Activated T-helper 2 cell treated with anti-CD3 and anti-CD28 coated beads, Interferon-gamma antibody, Interleukin-2, Interleukin-4, amounts not matched to agents 10 μg/mL and 5 μg/mL and 100 μg/mL, durations not matched to agents 14 hours and 24 hours and 36 hours (primary cell): ENCODE measurements around the gene SAMMSON. TPM values are rescaled to one million over a fixed set of nuclear protein-coding genes. Genes with fewer than 3 reads are reported as not detected.

ENCODE experiments used
- DNase-seq: peaks from one replicate; pipeline ENCODE4 v3.0.0; 2021; ENCODE audit warnings: low spot score
- H3K27ac Mint-ChIP-seq: one replicate; pipeline ENCODE4 v1.8.0; 2021; ENCODE audit warnings: mixed read lengths
- H3K27me3 Mint-ChIP-seq: one replicate; pipeline ENCODE4 v1.8.0; 2021; ENCODE audit warnings: low read depth, mixed read lengths
- H3K36me3 Mint-ChIP-seq: one replicate; pipeline ENCODE4 v1.8.0; 2021; ENCODE audit warnings: low read depth, mixed read lengths
- H3K4me1 Mint-ChIP-seq: one replicate; pipeline ENCODE4 v1.8.0; 2021; ENCODE audit warnings: low read depth, mixed read lengths
- H3K4me3 Mint-ChIP-seq: one replicate; pipeline ENCODE4 v1.8.0; 2021; ENCODE audit warnings: low read depth, mild to moderate bottlenecking, moderate library complexity, mixed read lengths
- H3K9me3 Mint-ChIP-seq: one replicate; pipeline ENCODE4 v1.8.0; 2021; ENCODE audit warnings: mixed read lengths
- intact Hi-C: fragments of 100-400 bp; cut with micrococcal nuclease; formaldehyde crosslinking; loops from one replicate; pipeline ENCODE4 v1.15.1; 2023
- total RNA-seq: library from RNA; stranded (reverse); gene quantifications from 2 replicates; pipeline ENCODE4 v1.2.3, GENCODE V29; 2022

SAMMSON gene
- total RNA-seq, 1 donor from 2014 or later, result not detected

GRCh38 chr3:70040386-70040785 lies 40.9 kb downstream of the SAMMSON start:
- H3K27me3 Mint-ChIP-seq, result no peaks in the 10 kb centered on the region
- H3K9me3 Mint-ChIP-seq, result no peaks in the 10 kb centered on the region
- H3K36me3 Mint-ChIP-seq, result no peaks in the 10 kb centered on the region
- no peaks in the 10 kb centered on the region for H3K4me1 Mint-ChIP-seq
- no peak overlapping the region for H3K4me3 Mint-ChIP-seq
- no peak overlapping the region for H3K27ac Mint-ChIP-seq
- DNase-seq, result no peak
- intact Hi-C loops, result no loop called here

- no peak overlapping the region for H3K27ac Mint-ChIP-seq
- intact Hi-C loops, result no loop called here
- no peak for DNase-seq
- no peaks in the 10 kb centered on the region for H3K27me3 Mint-ChIP-seq
- no peak overlapping the region for H3K4me3 Mint-ChIP-seq
- H3K4me1 Mint-ChIP-seq, result no peaks in the 10 kb centered on the region
- no peaks in the 10 kb centered on the region for H3K9me3 Mint-ChIP-seq
- H3K36me3 Mint-ChIP-seq, result no peaks in the 10 kb centered on the region
Measured at GRCh38 chr3:70042641-70043040, 43.1 kb downstream of the SAMMSON start.

GRCh38 chr3:70049761-70050160 lies 50.2 kb downstream of the SAMMSON start:
- Mint-ChIP-seq H3K36me3 (no peaks in the 10 kb centered on the region), H3K27ac (no peak overlapping the region), H3K27me3 (peaks cover 3% of the 10 kb centered on the region), H3K4me1 (peaks cover 2% of the 10 kb centered on the region), H3K4me3 (no peak overlapping the region), H3K9me3 (no peaks in the 10 kb centered on the region)
- DNase-seq, result no peak
- intact Hi-C loops, result no loop called here

GRCh38 chr3:70053293-70053692 lies 53.8 kb downstream of the SAMMSON start:
- H3K4me1 Mint-ChIP-seq, result peaks cover 2% of the 10 kb centered on the region
- no peaks in the 10 kb centered on the region for H3K9me3 Mint-ChIP-seq
- no peak overlapping the region for H3K4me3 Mint-ChIP-seq
- intact Hi-C loops, result no loop called here
- no peak for DNase-seq
- peaks cover 8% of the 10 kb centered on the region for H3K27me3 Mint-ChIP-seq
- H3K36me3 Mint-ChIP-seq, result no peaks in the 10 kb centered on the region
- no peak overlapping the region for H3K27ac Mint-ChIP-seq

- intact Hi-C loops, result no loop called here
- Mint-ChIP-seq H3K27me3 (peaks cover 8% of the 10 kb centered on the region), H3K4me1 (peaks cover 2% of the 10 kb centered on the region), H3K9me3 (no peaks in the 10 kb centered on the region), H3K27ac (no peak overlapping the region), H3K36me3 (no peaks in the 10 kb centered on the region), H3K4me3 (no peak overlapping the region)
- no peak for DNase-seq
Measured at GRCh38 chr3:70056081-70056480, 56.5 kb downstream of the SAMMSON start.

GRCh38 chr3:70057426-70057825 lies 57.9 kb downstream of the SAMMSON start:
- Mint-ChIP-seq H3K27me3 (peaks cover 8% of the 10 kb centered on the region), H3K4me1 (peaks cover 2% of the 10 kb centered on the region), H3K4me3 (no peak overlapping the region), H3K36me3 (no peaks in the 10 kb centered on the region), H3K27ac (no peak overlapping the region), H3K9me3 (no peaks in the 10 kb centered on the region)
- intact Hi-C loops, result no loop called here
- DNase-seq, result no peak

GRCh38 chr3:70061096-70061495 lies 61.6 kb downstream of the SAMMSON start:
- Mint-ChIP-seq H3K4me1 (no peaks in the 10 kb centered on the region), H3K9me3 (no peaks in the 10 kb centered on the region), H3K4me3 (no peak overlapping the region), H3K36me3 (no peaks in the 10 kb centered on the region), H3K27me3 (no peaks in the 10 kb centered on the region), H3K27ac (no peak overlapping the region)
- no peak for DNase-seq
- intact Hi-C loops, result no loop called here

- no peaks in the 10 kb centered on the region for H3K9me3 Mint-ChIP-seq
- no peak for DNase-seq
- intact Hi-C loops, result no loop called here
- H3K27me3 Mint-ChIP-seq, result no peaks in the 10 kb centered on the region
- no peaks in the 10 kb centered on the region for H3K4me1 Mint-ChIP-seq
- no peak overlapping the region for H3K27ac Mint-ChIP-seq
- no peaks in the 10 kb centered on the region for H3K36me3 Mint-ChIP-seq
- H3K4me3 Mint-ChIP-seq, result no peak overlapping the region
Measured at GRCh38 chr3:70064194-70064779, 64.8 kb downstream of the SAMMSON start.

GRCh38 chr3:70065696-70066253 lies 66.2 kb downstream of the SAMMSON start:
- no peak for DNase-seq
- H3K36me3 Mint-ChIP-seq, result no peaks in the 10 kb centered on the region
- no peaks in the 10 kb centered on the region for H3K4me1 Mint-ChIP-seq
- no peak overlapping the region for H3K4me3 Mint-ChIP-seq
- intact Hi-C loops, result loop anchor here (5.0 kb wide), 1 partner anchor 292 kb away; no protein-coding TSS in a partner anchor
- peaks cover 2% of the 10 kb centered on the region for H3K27me3 Mint-ChIP-seq
- no peaks in the 10 kb centered on the region for H3K9me3 Mint-ChIP-seq
- no peak overlapping the region for H3K27ac Mint-ChIP-seq

- intact Hi-C loops, result loop anchor here (5.0 kb wide), 1 partner anchor 289 kb away; no protein-coding TSS in a partner anchor
Measured at GRCh38 chr3:70067860-70068521, 68.5 kb downstream of the SAMMSON start.

GRCh38 chr3:70069557-70069956 lies 70.0 kb downstream of the SAMMSON start:
- peaks cover 15% of the 10 kb centered on the region for H3K27me3 Mint-ChIP-seq
- intact Hi-C loops, result loop anchor here (5.0 kb wide), 1 partner anchor 288 kb away; no protein-coding TSS in a partner anchor
- no peaks in the 10 kb centered on the region for H3K36me3 Mint-ChIP-seq
- no peaks in the 10 kb centered on the region for H3K4me1 Mint-ChIP-seq
- DNase-seq, result no peak
- no peak overlapping the region for H3K27ac Mint-ChIP-seq
- no peaks in the 10 kb centered on the region for H3K9me3 Mint-ChIP-seq
- H3K4me3 Mint-ChIP-seq, result no peak overlapping the region

More at GRCh38 chr3:70067860-70068521, 68.5 kb downstream of the SAMMSON start:
- no peak for DNase-seq
- no peak overlapping the region for H3K27ac Mint-ChIP-seq
- H3K4me1 Mint-ChIP-seq, result no peaks in the 10 kb centered on the region
- H3K9me3 Mint-ChIP-seq, result no peaks in the 10 kb centered on the region
- peaks cover 12% of the 10 kb centered on the region for H3K27me3 Mint-ChIP-seq
- no peak overlapping the region for H3K4me3 Mint-ChIP-seq
- H3K36me3 Mint-ChIP-seq, result no peaks in the 10 kb centered on the region

- peaks cover 15% of the 10 kb centered on the region for H3K27me3 Mint-ChIP-seq
- H3K27ac Mint-ChIP-seq, result no peak overlapping the region
- H3K9me3 Mint-ChIP-seq, result no peaks in the 10 kb centered on the region
- intact Hi-C loops, result no loop called here
- no peaks in the 10 kb centered on the region for H3K36me3 Mint-ChIP-seq
- no peaks in the 10 kb centered on the region for H3K4me1 Mint-ChIP-seq
- no peak for DNase-seq
- H3K4me3 Mint-ChIP-seq, result no peak overlapping the region
Measured at GRCh38 chr3:70071138-70071537, 71.6 kb downstream of the SAMMSON start.

- Mint-ChIP-seq H3K9me3 (no peaks in the 10 kb centered on the region), H3K36me3 (no peaks in the 10 kb centered on the region)
- no peak for DNase-seq
Measured at GRCh38 chr3:70072180-70072579, 72.6 kb downstream of the SAMMSON start.

More at GRCh38 chr3:70072180-70072579, 72.6 kb downstream of the SAMMSON start:
- no peaks in the 10 kb centered on the region for H3K4me1 Mint-ChIP-seq
- H3K4me3 Mint-ChIP-seq, result no peak overlapping the region
- intact Hi-C loops, result no loop called here
- H3K27me3 Mint-ChIP-seq, result peaks cover 15% of the 10 kb centered on the region
- no peak overlapping the region for H3K27ac Mint-ChIP-seq
